ENCODE results near the gene PTP4A2.
"Not testable (repeated sequence)": the region's sequence is repeated elsewhere in the genome, so short reads cannot be mapped to it uniquely, and the experiment has no call there.

The PTP4A2 gene

DNA sequence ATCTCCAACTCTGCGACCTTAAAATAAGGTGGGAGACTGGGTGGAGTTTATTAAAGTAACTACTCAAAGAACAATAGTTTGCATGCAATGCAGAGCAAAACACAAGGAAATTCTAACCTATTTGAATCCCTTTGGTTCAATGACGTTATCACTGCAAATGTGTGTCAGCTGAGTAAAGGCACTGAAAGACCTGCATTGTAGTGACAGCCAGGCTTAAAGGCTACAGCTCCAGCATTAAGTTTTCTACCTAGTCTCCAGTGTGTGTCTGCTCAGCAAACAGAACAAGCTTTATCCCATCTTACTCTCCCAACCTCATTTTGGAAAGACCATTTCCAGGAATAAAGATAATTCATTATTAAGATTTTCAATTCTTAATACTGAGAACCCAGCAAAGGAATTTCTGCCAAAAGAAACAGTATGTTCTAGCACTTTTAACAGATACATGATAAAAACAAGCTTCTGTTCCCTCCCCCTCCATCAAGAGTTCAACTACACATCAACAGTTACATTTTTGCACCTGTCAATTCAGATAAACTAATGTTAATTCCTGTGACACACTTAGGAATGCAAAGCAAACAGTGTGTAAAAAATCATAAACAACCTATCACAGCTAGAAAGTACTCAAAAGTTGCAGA lies 14.2 kb downstream of the PTP4A2 start:
- DNase-seq = no peak

DNA sequence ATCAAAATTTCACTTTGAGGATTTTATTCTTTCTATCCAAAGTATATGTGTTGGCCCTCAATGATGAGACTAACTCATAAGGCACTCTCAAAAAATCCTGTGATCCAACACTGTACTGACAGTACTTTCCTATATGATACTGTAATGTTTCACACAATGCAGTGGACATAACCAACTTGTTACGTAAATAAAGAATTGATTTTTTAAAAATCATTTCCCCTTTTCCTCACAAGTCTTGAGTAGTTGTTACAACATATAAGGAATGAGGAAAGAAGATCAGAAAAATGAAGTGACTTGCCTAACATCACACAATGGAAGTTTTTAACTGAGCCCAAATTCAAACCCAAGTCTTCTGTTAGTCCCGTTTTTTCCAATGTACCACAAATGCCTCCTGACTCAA lies 17.2 kb downstream of the PTP4A2 start:
- no peak for DNase-seq

DNA sequence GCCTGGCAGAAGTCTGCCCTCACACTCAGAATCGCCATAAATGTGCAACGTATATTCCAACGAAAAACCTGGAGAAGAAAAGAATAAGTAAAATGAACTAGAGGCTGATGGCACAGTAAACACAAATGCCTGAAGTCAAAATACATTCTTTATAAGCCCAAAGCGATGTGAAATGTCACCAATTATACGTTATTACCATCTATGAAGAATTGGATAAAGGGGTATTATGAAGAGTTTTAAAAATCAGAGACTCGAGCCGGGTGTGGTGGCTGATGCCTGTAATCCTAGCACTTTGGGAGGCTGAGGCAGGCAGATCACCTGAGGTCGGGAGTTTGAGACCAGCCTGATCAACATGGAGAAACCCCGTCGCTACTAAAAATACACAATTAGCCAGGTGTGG lies 18.6 kb downstream of the PTP4A2 start:
- no peak for DNase-seq

DNA sequence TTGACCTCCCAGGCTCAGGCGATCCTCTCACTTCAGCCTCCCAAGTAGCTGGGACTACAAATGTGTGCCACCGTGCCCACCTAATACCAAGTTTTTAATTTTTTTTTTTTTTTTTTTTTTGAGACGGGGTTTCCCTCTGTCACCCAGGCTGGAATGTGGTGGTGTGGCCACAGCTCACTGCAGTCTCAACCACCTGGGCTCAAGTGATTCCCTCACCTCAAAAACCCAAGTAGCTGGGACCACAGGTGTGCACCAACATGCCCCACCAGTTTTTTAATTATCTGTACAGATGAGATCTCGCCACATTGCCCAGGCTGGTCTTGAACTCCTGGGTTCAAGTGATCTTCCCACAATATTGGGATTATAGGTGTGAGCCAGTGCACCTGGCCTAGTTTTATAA lies 22.7 kb downstream of the PTP4A2 start:
- no peak for DNase-seq

DNA sequence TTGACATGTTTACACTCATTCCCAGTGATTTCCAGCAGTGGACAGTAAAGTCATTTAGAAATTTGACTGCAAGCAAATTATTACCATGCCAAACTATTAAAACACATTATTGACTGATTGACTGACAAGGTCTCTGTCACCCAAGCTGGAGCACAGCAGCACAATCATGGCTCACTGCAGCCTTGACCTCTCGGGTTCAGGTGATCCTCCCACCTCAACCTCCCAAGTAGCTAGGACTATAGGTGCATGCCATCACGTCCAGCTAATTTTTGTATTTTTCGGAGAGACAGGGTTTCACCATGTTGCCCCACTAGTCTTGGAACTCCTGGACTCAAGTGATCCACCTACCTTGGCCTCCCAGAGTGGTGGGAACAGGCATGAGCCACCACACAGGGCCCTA lies 24.2 kb downstream of the PTP4A2 start:
- DNase-seq = no peak

DNA sequence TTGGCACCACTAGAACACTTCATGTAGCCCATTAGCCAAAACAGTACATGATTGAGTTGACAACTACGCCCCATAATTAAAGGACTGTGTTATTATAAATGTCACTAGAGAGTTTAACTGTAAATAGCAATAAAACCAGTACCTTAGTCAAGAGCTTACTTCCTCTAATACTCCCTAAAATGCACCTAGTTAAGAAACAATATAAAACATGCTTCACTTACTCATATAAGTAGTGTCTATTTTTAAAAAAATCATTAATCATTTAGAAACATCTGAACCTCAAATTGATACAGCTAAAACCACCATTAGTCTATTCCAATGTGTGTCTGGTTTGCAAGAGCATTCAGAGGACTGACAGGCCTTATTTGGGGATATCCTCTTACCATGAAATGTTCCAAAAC lies 25.3 kb downstream of the PTP4A2 start:
- no peak for DNase-seq

DNA sequence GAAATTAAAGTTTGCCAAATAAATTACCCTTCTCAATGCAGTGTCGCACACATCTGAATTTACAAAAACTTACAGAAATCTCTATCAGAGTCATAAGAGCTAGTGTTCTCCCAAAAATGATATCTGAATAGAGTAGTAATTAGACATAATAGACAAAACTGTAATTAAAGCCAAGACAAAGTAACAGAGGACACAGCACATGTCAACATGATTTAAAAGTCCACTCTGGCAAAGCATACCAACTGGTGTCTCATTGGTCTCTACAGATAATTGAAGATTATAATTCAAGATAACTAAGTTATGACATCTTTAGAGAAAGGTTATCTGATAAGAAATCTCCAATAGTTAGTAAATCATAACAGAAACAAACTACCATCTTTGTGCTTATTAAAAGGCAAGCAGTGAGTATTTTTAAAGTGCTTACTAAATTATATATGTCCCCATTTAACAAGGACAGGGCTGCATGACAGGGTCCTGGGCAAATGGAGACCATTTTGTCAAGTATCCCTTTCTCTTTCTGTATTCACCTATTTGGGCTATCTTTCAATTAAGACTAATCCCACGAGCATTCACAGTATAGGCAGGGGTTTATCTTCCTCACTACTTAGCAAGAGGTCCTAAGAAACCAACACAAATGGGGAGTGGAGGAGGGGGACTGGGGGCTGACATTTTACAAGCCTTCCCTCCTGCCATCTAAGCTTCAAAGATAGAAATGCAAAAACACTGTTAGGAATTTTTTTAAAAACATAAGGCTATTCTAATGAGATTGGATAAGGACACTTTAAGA lies 26.0 kb downstream of the PTP4A2 start:
- no peak for DNase-seq

DNA sequence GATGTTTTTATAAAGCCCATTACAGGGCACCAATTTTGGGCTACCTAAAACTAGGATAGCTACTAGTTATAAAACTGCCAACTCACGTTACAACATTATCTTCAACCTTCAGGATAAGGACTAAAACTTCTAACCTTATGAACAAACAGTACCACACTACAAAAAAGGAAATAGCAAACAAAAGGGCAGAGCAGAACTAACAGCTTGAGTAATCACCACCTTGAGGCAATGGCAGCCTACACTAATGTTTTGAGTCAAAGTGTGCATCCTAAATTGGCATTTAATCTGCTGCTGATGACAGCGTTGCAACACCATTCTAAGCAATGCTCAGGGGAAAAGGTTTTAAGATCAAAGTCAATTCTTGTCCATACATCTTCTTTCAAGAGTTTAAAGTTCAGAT lies 27.2 kb downstream of the PTP4A2 start:
- no peak for DNase-seq

DNA sequence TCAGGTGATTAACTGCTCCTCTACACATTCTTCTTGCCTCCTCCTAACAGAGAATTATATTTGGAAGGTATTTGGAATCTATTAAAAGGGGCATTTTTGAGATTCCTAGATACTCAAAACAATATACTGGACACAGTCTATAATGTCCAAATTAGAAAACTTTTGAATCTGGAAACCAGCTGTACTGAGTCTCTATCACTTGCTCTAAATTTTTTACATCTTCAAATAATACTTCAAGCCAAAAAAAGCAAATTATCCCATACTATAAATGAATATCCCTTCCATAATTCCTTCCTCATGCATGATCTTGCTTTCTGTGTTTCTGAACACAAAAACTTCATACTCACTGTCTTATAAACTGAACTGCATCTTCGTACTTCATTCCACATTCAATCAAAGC lies 28.5 kb downstream of the PTP4A2 start:
- no peak for DNase-seq

DNA sequence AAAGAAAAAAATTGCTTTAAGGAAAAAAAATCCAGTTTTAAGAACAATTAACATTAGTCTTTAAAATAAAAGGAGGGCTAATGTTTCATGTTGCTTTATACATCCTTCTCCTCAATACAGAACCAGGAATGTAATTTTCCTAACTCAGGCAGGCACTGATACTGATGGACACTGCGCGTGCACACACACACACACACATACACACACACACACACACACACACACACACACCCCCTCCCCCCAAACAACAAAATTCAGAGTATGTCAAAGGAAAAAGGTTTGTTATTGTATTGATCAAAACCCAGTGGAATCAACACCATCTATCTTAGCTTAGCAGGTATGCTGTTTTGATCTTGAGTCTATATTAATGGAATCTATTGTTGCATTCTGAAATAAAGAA lies 31.6 kb downstream of the PTP4A2 start:
- no peak for DNase-seq

DNA sequence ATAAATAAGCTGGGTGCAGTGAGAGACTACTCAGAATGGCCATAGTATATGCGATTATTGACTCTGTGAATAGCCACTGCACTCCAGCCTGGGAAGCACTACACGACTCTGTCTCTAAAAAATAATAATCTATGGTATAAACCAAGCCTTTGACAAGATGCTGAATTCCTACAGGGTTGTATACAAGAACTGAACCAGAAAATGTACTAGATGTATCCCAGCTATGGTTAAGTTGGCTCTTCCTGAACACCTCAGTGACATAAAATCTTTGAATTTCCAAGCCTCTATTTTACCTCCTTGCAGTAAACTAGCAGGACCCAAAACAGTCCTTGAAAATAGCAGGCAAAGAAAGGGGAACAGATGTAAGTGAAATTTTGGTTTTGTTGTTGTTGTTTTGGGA lies 32.5 kb downstream of the PTP4A2 start:
- DNase-seq = no peak

DNA sequence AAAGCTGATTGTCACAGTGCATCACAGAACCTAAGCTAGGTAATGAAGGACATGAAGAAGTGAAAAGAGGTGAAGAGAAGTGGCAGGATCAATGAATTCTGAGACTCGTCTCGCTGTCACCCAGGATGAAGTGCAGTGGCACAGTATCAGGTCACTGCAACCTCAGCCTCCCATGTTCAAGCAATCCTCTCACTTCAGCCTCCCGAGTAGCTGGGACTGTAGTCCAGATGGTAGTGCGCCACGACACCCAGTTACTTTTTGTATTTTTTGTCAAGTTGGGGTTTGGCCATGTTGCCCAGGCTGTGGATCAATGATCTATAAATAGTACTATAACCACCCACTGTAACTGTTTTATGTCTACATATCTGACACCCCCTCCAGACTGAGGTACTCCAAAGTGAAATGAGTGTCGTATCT lies 33.1 kb downstream of the PTP4A2 start:
- no peak for DNase-seq

DNA sequence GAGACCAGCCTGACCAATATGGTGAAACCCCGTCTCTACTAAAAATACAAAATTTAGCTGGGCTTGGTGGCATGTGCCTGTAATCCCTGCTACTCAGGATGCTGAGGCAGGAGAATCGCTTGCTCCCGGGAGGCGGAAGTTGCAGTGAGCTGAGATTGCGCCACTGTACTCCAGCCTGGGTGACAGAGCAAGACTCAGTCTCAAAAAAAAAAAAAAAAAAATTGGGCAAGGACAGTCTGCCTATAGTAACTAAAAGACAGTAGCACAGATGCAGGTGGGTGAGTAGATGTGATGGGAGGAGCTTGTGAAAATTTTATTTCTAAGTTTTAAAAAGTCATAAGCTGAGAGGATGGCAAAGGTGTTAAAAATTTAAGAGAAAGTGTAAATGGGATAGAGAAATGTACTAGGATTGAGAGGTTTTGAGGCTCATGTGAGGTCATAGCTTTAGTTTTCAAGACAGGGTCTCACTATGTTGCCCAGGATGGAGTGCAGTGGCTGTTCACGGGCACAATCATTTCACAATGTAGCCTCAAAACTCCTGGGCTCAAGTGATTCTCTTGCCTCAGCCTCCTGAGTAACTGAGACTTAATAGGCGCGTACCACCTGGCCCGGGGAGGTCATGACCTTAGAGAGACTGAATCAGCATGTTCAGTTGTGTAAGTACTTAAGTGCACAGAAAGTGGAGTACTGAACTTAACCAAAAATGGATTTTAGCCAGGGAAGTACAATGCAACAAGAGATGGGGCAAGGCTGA lies 33.7 kb downstream of the PTP4A2 start:
- no peak for DNase-seq

DNA sequence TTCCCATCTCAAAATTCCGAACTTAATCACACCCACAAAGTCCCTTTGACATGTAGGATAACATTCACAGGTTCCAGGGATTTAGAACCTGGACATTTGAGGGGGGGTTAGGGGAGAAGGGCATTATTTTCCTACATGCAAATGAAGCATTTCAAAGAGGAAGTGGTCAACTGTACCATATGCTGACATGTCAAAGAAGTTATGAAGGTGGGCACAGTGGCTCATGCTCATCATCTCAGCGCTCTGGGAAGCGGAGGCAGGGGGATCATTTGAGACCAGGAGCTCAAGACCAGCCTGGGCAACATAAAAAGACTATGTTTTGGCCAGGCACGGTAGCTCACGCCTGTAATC lies 35.7 kb downstream of the PTP4A2 start:
- no peak for DNase-seq

DNA sequence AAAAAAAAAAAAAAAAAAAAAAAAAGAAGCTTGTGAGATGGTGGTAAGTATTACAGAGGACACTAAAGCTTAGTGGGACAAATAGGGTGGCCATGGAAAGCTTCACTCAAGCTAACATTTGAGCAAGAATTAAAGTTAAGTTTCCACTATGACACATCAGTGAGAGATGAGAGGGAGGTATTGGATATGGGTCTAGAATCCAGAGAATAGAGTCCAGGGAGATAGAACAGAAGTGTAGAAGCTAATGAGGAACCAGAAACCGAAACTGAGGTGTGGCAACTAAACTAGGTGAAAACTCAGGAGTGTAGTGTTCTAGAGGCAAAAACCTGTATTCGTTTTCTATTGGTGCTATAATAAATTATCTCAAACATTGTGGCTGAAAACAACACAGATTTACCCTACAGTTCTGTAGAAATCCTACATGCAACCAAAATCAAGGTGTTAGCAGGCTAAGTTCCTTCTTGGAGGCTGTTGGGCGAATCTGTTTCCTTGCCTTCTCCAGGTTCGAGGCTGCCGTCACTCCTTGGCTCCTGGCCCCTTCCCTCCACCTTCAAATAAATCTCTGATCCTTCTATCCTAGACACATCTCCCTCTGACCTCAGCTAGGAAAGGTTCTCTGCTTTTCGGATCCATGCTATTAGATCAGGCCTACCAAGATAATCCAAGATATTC lies 36.2 kb downstream of the PTP4A2 start:
- no peak for DNase-seq

DNA sequence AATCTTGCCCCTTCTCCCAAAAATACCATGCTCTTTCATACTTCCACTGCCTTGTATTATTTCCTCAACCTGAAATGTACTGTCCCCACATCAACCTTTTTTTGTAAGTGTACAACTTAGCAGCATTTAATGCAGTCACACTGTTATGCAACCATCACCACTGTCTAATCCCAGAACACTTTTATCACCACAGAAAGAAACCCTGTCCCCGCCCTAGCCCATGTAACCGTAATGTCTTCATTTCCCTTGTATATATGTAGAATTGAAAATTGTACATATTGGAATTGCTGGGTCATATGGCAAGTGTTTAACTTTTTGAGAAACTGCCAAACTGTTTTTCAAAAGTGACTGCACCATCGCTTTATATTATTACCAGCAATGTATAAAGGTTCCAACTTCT lies 37.4 kb downstream of the PTP4A2 start:
- DNase-seq = no peak

DNA sequence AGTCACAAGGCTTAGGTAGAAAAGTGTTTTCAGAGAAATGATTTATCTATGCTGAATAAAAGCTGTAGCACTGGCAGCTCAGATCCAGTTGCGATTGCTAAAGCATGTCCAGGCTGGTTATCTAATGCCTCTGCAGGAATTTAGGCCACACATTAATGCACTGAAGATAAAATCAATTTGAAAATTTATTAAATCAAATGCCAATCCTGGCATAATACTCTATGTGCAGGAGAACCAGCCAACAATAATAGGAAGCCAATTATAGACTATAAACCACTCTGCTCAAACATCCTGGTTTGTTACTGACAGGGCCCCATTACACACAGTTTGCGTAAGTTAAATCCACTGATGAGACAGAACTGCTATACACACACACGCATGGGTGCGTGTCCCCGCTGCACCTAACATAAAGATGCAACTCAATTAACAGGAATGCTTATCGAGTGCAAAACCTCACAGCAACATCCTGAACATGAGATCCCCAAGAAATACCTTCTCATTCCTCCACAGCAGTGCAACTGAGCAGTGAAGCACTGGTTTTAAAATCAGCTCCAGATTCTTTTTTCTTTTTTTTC lies 40.6 kb downstream of the PTP4A2 start:
- DNase-seq = no peak

DNA sequence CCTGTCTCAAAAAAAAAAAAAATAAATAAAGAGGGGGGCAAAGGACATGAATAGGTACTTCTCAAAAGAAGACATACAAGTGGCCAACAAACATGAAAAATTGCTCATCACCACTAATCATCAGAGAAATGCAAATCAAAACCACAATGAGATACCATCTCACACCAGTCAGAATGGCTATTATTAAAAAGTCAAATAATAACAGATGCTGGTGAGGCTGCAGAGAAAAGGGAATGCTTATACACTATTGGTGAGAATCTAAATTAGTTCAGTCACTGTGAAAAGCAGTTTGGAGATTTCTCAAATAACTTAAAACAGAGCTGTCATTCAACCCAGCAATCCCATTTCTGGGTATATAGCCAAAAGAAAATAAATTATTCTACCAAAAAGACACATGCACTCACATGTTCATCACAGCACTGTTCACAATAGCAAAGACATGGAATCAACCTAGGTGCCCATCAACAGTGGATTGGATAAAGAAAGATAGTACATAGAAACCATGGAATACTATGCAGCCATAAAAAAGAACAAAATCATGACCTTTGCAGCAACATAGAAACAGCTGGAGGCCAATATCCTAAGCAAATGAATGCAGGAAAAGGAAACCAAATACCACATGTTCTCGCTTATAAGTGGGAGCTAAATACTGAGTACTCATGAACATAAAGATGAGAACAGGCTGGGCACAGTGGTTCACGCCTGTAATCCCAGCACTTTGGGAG lies 42.5 kb downstream of the PTP4A2 start:
- not testable (repeated sequence) for DNase-seq

DNA sequence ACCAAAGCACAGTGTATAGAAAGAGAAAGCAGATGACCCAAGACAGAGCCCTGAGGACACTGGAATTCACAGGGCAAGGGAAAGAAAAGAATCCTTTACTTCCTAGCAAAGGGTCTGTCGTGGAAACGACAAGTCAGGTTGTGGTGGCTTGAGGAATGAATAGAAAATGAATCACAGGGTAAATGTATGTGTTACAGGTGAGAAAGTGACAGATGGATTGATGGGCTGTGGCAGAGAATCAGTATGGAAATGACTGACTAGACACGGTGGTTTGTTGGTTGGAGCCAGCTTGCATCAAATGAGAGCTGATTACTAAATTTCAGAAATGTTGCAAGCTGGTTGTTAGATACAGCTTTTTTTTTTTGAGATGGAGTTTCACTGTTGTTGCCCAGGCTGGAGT lies 46.9 kb downstream of the PTP4A2 start:
- no peak for DNase-seq

DNA sequence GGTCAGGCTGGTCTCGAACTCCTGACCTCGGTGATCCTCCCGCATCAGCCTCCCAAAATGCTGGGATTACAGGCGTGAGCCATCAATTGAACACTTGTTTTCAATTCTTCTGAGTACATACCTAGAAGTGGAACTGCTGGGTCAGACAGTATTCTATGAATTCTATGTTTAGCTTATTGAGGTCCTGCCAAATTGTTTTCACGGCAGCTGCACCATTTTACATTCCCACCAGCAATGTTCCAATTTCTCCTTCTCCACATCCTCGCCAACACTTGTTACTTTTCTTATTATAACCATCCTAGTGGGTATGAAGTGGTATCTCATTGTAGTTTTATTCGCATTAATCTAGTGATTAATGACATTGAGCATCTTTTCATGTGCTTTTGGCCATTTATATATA lies 49.9 kb downstream of the PTP4A2 start:
- no peak for DNase-seq

DNA sequence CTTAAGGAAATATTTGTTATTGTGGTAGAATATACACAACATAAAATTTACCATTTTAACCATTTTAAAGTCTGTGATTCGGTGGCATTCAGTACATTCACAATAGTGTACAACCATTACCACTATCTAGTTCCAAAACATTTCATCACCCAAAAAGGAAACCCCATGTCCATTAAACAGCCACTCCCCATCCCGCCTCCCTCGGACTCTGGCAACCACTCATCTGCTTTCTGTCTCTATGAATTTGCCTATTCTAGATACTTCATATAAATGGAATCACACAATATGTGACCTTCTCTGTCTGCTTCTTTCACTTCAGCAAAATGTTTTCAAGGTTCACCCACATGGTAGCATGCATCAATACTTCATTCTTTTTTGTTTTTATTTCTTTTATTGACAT lies 51.3 kb downstream of the PTP4A2 start:
- DNase-seq = no peak

DNA sequence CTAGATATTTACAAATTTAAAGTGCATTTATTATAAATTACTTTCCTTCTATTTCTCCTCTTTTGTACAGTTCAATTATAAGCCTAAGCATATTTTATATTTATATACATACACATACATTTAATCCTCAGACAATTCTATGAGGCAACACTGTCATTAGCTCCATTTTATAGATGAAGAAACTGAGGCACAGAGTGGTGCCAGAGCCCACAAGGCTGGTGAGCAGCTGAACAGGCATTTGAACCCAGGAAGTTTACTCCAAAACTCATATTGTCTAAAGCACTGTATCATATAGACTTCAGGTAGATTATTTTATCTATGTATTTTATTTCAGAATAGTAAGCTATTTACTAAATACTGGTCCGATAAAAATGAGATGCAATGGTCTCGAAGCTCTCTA lies 52.3 kb downstream of the PTP4A2 start:
- no peak for DNase-seq
